DND-41 (cell line): Measurements from ENCODE around the gene RHBDF1.
"Not testable (repeated sequence)": the region's sequence is repeated elsewhere in the genome, so short reads cannot be mapped to it uniquely, and the experiment has no call there.

Experiments used
- ATAC-seq: fragments of 200-7000 bp; cut with Tn5 transposase; 3 replicates; pipeline ENCODE4 v1.9.1; 2021; ENCODE audit warnings: low read depth; ENCODE audit not compliant: insufficient read depth
- DNase-seq: peaks from one replicate; pipeline ENCODE4 v3.0.0-alpha.2; 2020
- H2AFZ ChIP-seq: 2 replicates; pipeline ENCODE4 v1.6.0; 2012; ENCODE audit warnings: low read depth, low read length
- H3K27ac ChIP-seq: 2 replicates; pipeline ENCODE4 v1.5.1; 2012; ENCODE audit warnings: low read length, inconsistent platforms
- H3K27me3 ChIP-seq: fragments of 200-600 bp; sonication (generic); 2 replicates; pipeline ENCODE4 v1.6.0; 2012; ENCODE audit warnings: low read length, mild to moderate bottlenecking, inconsistent platforms; ENCODE audit not compliant: insufficient read depth, poor library complexity
- H3K36me3 ChIP-seq: 2 replicates; pipeline ENCODE4 v1.5.1; 2012; ENCODE audit warnings: low read length, inconsistent platforms; ENCODE audit not compliant: insufficient read depth
- H3K4me1 ChIP-seq: 2 replicates; pipeline ENCODE4 v1.5.1; 2012; ENCODE audit warnings: mild to moderate bottlenecking, low read length; ENCODE audit not compliant: insufficient read depth
- H3K4me2 ChIP-seq: 2 replicates; pipeline ENCODE4 v1.6.0; 2012; ENCODE audit warnings: mild to moderate bottlenecking, moderate library complexity, low read length, inconsistent platforms; ENCODE audit not compliant: insufficient read depth
- H3K4me3 ChIP-seq, 2 experiments: fragments of 200-600 bp in 1 of 2; shearing (Covaris generic) in 1 of 2; 2 replicates each; pipeline ENCODE4 v1.5.1; 2012 to 2016; ENCODE audit warnings: inconsistent platforms in 2 of 2, low read length in 2 of 2, mild to moderate bottlenecking in 2 of 2, low read depth in 1 of 2, moderate library complexity in 1 of 2
- H3K79me2 ChIP-seq: 2 replicates; pipeline ENCODE4 v1.6.0; 2012; ENCODE audit warnings: low read length, inconsistent platforms; ENCODE audit not compliant: insufficient read depth
- H3K9ac ChIP-seq: 2 replicates; pipeline ENCODE4 v1.6.0; 2012; ENCODE audit warnings: low read depth, mild to moderate bottlenecking, inconsistent platforms, low read length, moderate library complexity
- H3K9me3 ChIP-seq: 2 replicates; pipeline ENCODE4 v1.5.1; 2012; ENCODE audit warnings: low read length, moderate library complexity, mild to moderate bottlenecking, inconsistent platforms; ENCODE audit not compliant: insufficient read depth, severe bottlenecking
- H4K20me1 ChIP-seq: 2 replicates; pipeline ENCODE4 v1.6.0; 2012; ENCODE audit warnings: low read length; ENCODE audit not compliant: insufficient read depth
- CTCF ChIP-seq: IDR thresholded peaks from 2 replicates; pipeline ENCODE4 v1.5.1; 2012; ENCODE audit warnings: borderline replicate concordance, low read length, moderate library complexity, mild to moderate bottlenecking; ENCODE audit not compliant: poor library complexity, severe bottlenecking; ENCODE audit errors: extremely low read depth
- EZH2 ChIP-seq: IDR thresholded peaks from 3 replicates; pipeline ENCODE4 v1.6.1; 2012; ENCODE audit warnings: borderline replicate concordance, low read depth, mild to moderate bottlenecking, moderate library complexity, low read length, inconsistent platforms; ENCODE audit not compliant: severe bottlenecking

RHBDF1 gene

GRCh38 chr16:20886-21285 lies 51.5 kb downstream of the RHBDF1 start:
- H3K4me3 ChIP-seq, H3K27ac ChIP-seq, H3K4me2 ChIP-seq, H4K20me1 ChIP-seq, H3K4me1 ChIP-seq, H3K9ac ChIP-seq, DNase-seq, H3K9me3 ChIP-seq, H3K36me3 ChIP-seq, H2AFZ ChIP-seq, H3K27me3 ChIP-seq, H3K79me2 ChIP-seq, ATAC-seq: not testable (repeated sequence)

GRCh38 chr16:17062-17765 lies 55.2 kb downstream of the RHBDF1 start:
- not testable (repeated sequence) for H3K9ac ChIP-seq, H3K27me3 ChIP-seq, H3K4me1 ChIP-seq, H3K27ac ChIP-seq, ATAC-seq, H3K79me2 ChIP-seq, H2AFZ ChIP-seq, H4K20me1 ChIP-seq, H3K9me3 ChIP-seq, H3K4me2 ChIP-seq, H3K4me3 ChIP-seq, H3K36me3 ChIP-seq, DNase-seq

- ATAC-seq (peak; percentile 33; the same call in 2 of the 3 replicates), DNase-seq (peak; percentile 97)
- H3K9ac ChIP-seq, H3K27ac ChIP-seq, H3K36me3 ChIP-seq, H4K20me1 ChIP-seq, H3K79me2 ChIP-seq, H3K27me3 ChIP-seq, H3K4me2 ChIP-seq, H3K4me3 ChIP-seq, H3K4me1 ChIP-seq, H2AFZ ChIP-seq, H3K9me3 ChIP-seq: not testable (repeated sequence)
- TF ChIP-seq CTCF, result peak; percentile 51
These were observed 61.7 kb downstream of the RHBDF1 start for GRCh38 chr16:10772-11171.

- Histone ChIP-seq H3K9ac (peak overlapping the region; percentile 30), H3K27me3 (no peaks in the 10 kb centered on the region), H2AFZ (peak overlapping the region; percentile 72), H3K9me3 (no peaks in the 10 kb centered on the region), H4K20me1 (no peaks in the 10 kb centered on the region), H3K4me1 (no peaks in the 10 kb centered on the region), H3K36me3 (no peaks in the 10 kb centered on the region), H3K4me3 (peak overlapping the region; percentile 21 to 54; a peak in 3 of 4 replicates), H3K4me2 (peak overlapping the region; percentile 47), H3K79me2 (no peaks in the 10 kb centered on the region), H3K27ac (no peak overlapping the region; the same call in 1 of the 2 replicates)
- TF ChIP-seq EZH2 (no peak), CTCF (no peak)
- peak; percentile 43 for DNase-seq
- peak; percentile 98 for ATAC-seq
These were observed 62.3 kb downstream of the RHBDF1 start for GRCh38 chr16:9903-10665.
